OCI-LY7 (cell line): ENCODE results near the gene CHD2. TPM values are rescaled to one million over a fixed set of nuclear protein-coding genes. Genes with fewer than 3 reads are reported as not detected.

Experiments
- BruUV-seq: library from RNA; stranded (reverse); fragments of 400-500 nt; replicated peaks from 2 replicates; lab custom pipeline; 2021; lab: Mats Ljungman, UMichigan
- CTCF ChIA-PET: fragments of 300-600 bp; sonication (Branson Sonifier 250); formaldehyde crosslinking; loops from one replicate; lab custom pipeline; 2022; ENCODE audit warnings: antibody characterized with exemption; ENCODE audit not compliant: unreplicated experiment; lab: Charles Lee
- POLR2A ChIA-PET: fragments of 300-600 bp; sonication (Branson Sonifier 250); formaldehyde crosslinking; loops from one replicate; lab custom pipeline; 2022; ENCODE audit warnings: antibody characterized with exemption; lab: Charles Lee
- DNase-seq: peaks from one replicate; pipeline ENCODE4 v3.0.0-alpha.2; 2015; ENCODE audit warnings: low spot score
- H2AFZ ChIP-seq: fragments of 200-600 bp; sonication (generic), shearing (Covaris generic); 2 replicates; pipeline ENCODE4 v1.6.1; 2014; ENCODE audit warnings: mild to moderate bottlenecking, antibody characterized with exemption, low read length, moderate library complexity
- H3K27ac ChIP-seq: fragments of 200-600 bp; sonication (generic); 2 replicates; pipeline ENCODE4 v1.5.1; 2014; ENCODE audit warnings: mixed run types, low read depth, mild to moderate bottlenecking, moderate library complexity, low read length, inconsistent platforms; ENCODE audit not compliant: poor library complexity, severe bottlenecking
- H3K36me3 ChIP-seq: fragments of 200-600 bp; sonication (generic); 2 replicates; pipeline ENCODE4 v1.6.1; 2014; ENCODE audit warnings: mild to moderate bottlenecking, antibody characterized with exemption, low read length, moderate library complexity, mixed read lengths; ENCODE audit not compliant: insufficient read depth
- H3K4me1 ChIP-seq: fragments of 200-600 bp; sonication (generic); 2 replicates; pipeline ENCODE4 v1.5.1; 2014; ENCODE audit warnings: mild to moderate bottlenecking, low read length; ENCODE audit not compliant: insufficient read depth, poor library complexity, severe bottlenecking
- H3K4me2 ChIP-seq: fragments of 200-600 bp; sonication (generic); 2 replicates; pipeline ENCODE4 v1.6.1; 2014; ENCODE audit warnings: mild to moderate bottlenecking, low read length
- H3K4me3 ChIP-seq: fragments of 200-600 bp; sonication (generic); 2 replicates; pipeline ENCODE4 v1.5.1; 2014; ENCODE audit warnings: mild to moderate bottlenecking, low read depth, low read length; ENCODE audit not compliant: poor library complexity, severe bottlenecking
- H3K79me2 ChIP-seq: fragments of 200-600 bp; sonication (generic); 2 replicates; pipeline ENCODE4 v1.6.1; 2016; ENCODE audit warnings: low read depth, mild to moderate bottlenecking, low read length, moderate library complexity, mixed read lengths; ENCODE audit not compliant: insufficient read depth
- H3K9me2 ChIP-seq: fragments of 200-600 bp; sonication (generic); 2 replicates; pipeline ENCODE4 v1.6.1; 2016; ENCODE audit warnings: mild to moderate bottlenecking, low read length, mixed read lengths; ENCODE audit not compliant: insufficient read depth
- H3K9me3 ChIP-seq: fragments of 200-600 bp; sonication (generic); 2 replicates; pipeline ENCODE4 v1.6.1; 2014; ENCODE audit warnings: mild to moderate bottlenecking, mixed run types, low read length, mixed read lengths
- H4K20me1 ChIP-seq: fragments of 200-600 bp; sonication (generic); 2 replicates; pipeline ENCODE4 v1.6.1; 2014; ENCODE audit warnings: mild to moderate bottlenecking, antibody characterized with exemption, low read length, moderate library complexity, mixed read lengths; ENCODE audit not compliant: insufficient read depth
- EZH2phosphoT487 ChIP-seq: fragments of 200-600 bp; sonication (generic); IDR thresholded peaks from 2 replicates; pipeline ENCODE4 v1.6.1; 2018; ENCODE audit warnings: low read depth, borderline replicate concordance, mild to moderate bottlenecking, mixed run types, antibody characterized with exemption, low read length, moderate library complexity, mixed read lengths
- intact Hi-C: fragments of 100-400 bp; cut with micrococcal nuclease; formaldehyde crosslinking; loops from one replicate; pipeline ENCODE4 v1.10.0; 2022; ENCODE audit not compliant: unreplicated experiment
- total RNA-seq, 2 experiments: library from RNA; depleted of rRNA in 1 of 2; stranded (reverse); fragments of >200 nt in 1 of 2; shearing (Covaris generic) in 1 of 2; gene quantifications; 2 replicates each; pipeline ENCODE4 v1.2.3, GENCODE V29; 2014 to 2022
- TF ChIP-seq, protein P1 (sequence below): fragments of 200-600 bp; sonication (generic); conservative IDR thresholded peaks from 2 replicates; pipeline ENCODE4 v1.5.1; 2014; ENCODE audit warnings: mild to moderate bottlenecking, antibody characterized with exemption, low read length, moderate library complexity, mixed read lengths

CHD2 gene
- total RNA-seq, 2 experiments from 2014 or later, result 133 to 213 TPM

- Histone ChIP-seq H3K36me3 (no peaks in the 10 kb centered on the region), H2AFZ (no peak overlapping the region), H3K4me1 (no peaks in the 10 kb centered on the region), H3K9me3 (no peaks in the 10 kb centered on the region), H4K20me1 (no peaks in the 10 kb centered on the region), H3K9me2 (no peaks in the 10 kb centered on the region), H3K79me2 (no peaks in the 10 kb centered on the region), H3K4me3 (no peak overlapping the region), H3K4me2 (no peak overlapping the region), H3K27ac (no peak overlapping the region)
- TF ChIP-seq EZH2phosphoT487, result no peak
- TF ChIP-seq, protein P1, sequence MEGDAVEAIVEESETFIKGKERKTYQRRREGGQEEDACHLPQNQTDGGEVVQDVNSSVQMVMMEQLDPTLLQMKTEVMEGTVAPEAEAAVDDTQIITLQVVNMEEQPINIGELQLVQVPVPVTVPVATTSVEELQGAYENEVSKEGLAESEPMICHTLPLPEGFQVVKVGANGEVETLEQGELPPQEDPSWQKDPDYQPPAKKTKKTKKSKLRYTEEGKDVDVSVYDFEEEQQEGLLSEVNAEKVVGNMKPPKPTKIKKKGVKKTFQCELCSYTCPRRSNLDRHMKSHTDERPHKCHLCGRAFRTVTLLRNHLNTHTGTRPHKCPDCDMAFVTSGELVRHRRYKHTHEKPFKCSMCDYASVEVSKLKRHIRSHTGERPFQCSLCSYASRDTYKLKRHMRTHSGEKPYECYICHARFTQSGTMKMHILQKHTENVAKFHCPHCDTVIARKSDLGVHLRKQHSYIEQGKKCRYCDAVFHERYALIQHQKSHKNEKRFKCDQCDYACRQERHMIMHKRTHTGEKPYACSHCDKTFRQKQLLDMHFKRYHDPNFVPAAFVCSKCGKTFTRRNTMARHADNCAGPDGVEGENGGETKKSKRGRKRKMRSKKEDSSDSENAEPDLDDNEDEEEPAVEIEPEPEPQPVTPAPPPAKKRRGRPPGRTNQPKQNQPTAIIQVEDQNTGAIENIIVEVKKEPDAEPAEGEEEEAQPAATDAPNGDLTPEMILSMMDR, result no peak
- intact Hi-C loops, result no loop called here
- ChIA-PET POLR2A (no interaction called here), CTCF (no interaction called here)
- no TSS peak for BruUV-seq
- no peak for DNase-seq
These were observed 157.5 kb downstream of the CHD2 start for GRCh38 chr15:93057618-93058017.

DNA sequence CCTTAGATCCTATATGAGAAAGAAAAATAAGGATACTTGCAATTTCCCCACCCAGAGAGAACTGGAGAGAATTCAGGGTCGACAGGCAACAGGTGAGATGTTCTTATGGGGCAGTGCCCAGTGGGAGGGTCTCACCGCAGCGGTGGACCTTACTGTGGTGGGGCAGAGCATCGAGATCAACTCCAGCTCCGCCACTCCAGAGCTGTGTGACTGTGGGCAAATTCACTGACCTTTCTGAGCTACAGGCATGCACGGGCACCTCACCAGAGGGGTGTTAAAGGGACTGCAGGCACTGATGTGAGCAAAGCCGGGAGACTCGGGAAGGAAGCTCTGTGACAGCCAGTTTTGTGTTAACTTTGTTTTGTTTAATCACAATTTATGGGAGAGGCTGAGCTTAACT lies 158.0 kb downstream of the CHD2 start:
- H3K79me2 ChIP-seq, result no peaks in the 10 kb centered on the region
- POLR2A ChIA-PET, result interaction anchor here (0.6 kb wide), 1 partner anchor 44 kb away, joined by 3 read pairs; no protein-coding TSS in a partner anchor
- intact Hi-C loops, result no loop called here
- H3K36me3 ChIP-seq, result no peaks in the 10 kb centered on the region
- no peak overlapping the region for H2AFZ ChIP-seq
- DNase-seq, result no peak
- no peak overlapping the region for H3K27ac ChIP-seq
- no peaks in the 10 kb centered on the region for H3K9me3 ChIP-seq
- CTCF ChIA-PET, result interaction anchor here (0.6 kb wide), 1 partner anchor 17 kb away, joined by 3 read pairs; no protein-coding TSS in a partner anchor
- no peaks in the 10 kb centered on the region for H4K20me1 ChIP-seq
- no peak overlapping the region for H3K4me3 ChIP-seq
- BruUV-seq, result no TSS peak
- no peaks in the 10 kb centered on the region for H3K9me2 ChIP-seq
- H3K4me2 ChIP-seq, result no peak overlapping the region
- no peaks in the 10 kb centered on the region for H3K4me1 ChIP-seq
- TF ChIP-seq, protein P1, result no peak
- TF ChIP-seq EZH2phosphoT487, result no peak

- POLR2A ChIA-PET, result interaction anchor here (0.6 to 1.3 kb wide), 2 partner anchors 25 to 31 kb away, joined by 3 read pairs; no protein-coding TSS in a partner anchor
- no TSS peak for BruUV-seq
- Histone ChIP-seq H3K9me3 (no peaks in the 10 kb centered on the region), H3K4me1 (no peaks in the 10 kb centered on the region), H3K27ac (no peak overlapping the region), H3K4me2 (no peak overlapping the region), H3K4me3 (no peak overlapping the region), H2AFZ (no peak overlapping the region), H4K20me1 (no peaks in the 10 kb centered on the region), H3K9me2 (no peaks in the 10 kb centered on the region), H3K36me3 (no peaks in the 10 kb centered on the region), H3K79me2 (no peaks in the 10 kb centered on the region)
- TF ChIP-seq EZH2phosphoT487, result no peak
- TF ChIP-seq, protein P1, result no peak
- no peak for DNase-seq
- CTCF ChIA-PET, result no interaction called here
- intact Hi-C loops, result no loop called here
These were observed 158.8 kb downstream of the CHD2 start for GRCh38 chr15:93058904-93059427.
